HuH-7 (cell line): Measurements from ENCODE around the gene BTBD1.

ENCODE experiments used
- DNase-seq: peaks from one replicate; pipeline ENCODE4 v3.0.0; 2011; ENCODE audit warnings: low spot score

The BTBD1 gene

GRCh38 chr15:82993144-82993543 lies 73.9 kb downstream of the BTBD1 start:
- no peak for DNase-seq

GRCh38 chr15:82992436-82992998 lies 74.5 kb downstream of the BTBD1 start:
- DNase-seq = no peak

- DNase-seq = peak; percentile 45
These were observed 80.6 kb downstream of the BTBD1 start for GRCh38 chr15:82986442-82986780.

DNA sequence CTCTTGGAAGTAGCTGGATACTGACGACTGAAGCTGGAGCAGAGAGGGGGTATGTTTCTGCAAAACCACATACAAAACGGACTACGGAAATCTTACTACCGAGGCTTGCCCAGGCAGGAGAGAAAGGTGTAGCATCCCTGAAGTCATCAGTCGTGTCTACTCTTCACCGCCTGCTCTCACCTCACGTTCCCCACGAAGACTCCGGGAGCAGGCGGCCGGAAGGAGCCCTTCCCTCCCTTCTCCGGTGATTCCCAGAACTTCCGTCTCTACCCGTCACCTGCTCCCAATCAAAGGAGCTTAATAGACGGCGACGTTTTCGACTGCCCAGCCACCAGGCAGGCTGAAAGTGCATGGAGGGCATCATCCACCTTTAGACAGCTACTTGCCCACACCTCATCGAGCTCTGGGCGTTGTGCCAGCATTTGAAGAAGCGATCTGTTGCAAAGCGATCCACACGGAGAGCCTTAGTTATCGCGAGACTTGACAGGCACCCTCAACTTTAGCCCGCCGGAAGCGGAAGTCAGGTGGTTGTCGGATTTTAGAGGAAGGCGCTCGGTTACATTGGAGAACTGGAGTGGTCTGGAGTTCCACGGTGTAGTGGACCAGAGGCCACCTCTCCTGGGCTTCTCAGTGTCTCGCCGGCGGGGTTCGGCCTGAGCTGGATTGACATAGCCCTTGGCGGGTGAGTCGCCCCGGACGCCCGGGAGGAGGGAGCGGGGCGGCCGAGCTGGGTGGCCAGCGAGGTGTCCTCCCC lies 81.2 kb downstream of the BTBD1 start, which contains the start of gene RAMAC:
Gene RAMAC, plus strand, starts transcription at position 523 of the 754 bp plus-strand sequence. CDS start 2,809 bp downstream, outside the sequence.
- DNase-seq = peak; percentile 88

DNA sequence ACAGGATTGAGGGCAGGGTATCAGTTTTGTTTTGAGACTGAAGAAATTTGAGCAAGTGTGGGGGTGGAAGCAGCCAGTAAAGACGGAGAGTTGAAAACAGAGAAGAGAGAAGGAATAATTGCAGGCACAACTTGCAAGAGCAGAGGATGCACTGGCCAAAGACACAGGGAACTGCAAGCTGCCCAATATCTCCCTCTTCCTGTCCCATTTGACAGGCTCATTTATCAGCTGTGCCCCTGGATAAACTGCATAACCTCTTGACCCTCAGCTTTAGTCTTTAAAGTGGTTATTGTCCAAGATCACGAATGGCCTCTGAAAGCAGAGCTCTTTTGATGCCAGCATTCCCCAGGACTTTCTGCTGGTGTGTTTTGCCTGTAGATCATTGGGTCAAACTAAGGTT lies 86.1 kb downstream of the BTBD1 start:
- no peak for DNase-seq

DNA sequence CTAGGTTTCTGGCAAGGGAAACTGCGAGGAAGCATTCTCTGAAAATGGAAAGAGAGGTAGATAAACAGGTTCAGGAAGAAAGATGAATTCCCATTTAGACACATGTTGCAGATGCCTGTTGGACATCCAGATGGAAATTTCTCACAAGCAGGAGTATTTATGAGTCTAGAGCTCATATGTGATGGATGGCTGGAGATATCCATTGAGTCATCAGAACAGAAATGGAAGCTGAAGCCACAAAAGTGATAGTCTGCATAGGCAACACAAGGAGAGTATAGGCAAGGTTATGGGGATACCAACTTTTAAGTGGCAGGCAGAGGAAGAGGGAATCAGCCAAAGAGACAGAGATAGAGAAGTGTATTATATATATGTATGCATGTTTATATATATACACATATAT lies 87.3 kb downstream of the BTBD1 start:
- no peak for DNase-seq

GRCh38 chr15:82978438-82978837 lies 88.6 kb downstream of the BTBD1 start:
- no peak for DNase-seq

- DNase-seq = no peak
These were observed 90.0 kb downstream of the BTBD1 start for GRCh38 chr15:82977076-82977475.

- DNase-seq = no peak
These were observed 94.1 kb downstream of the BTBD1 start for GRCh38 chr15:82972990-82973389.

DNA sequence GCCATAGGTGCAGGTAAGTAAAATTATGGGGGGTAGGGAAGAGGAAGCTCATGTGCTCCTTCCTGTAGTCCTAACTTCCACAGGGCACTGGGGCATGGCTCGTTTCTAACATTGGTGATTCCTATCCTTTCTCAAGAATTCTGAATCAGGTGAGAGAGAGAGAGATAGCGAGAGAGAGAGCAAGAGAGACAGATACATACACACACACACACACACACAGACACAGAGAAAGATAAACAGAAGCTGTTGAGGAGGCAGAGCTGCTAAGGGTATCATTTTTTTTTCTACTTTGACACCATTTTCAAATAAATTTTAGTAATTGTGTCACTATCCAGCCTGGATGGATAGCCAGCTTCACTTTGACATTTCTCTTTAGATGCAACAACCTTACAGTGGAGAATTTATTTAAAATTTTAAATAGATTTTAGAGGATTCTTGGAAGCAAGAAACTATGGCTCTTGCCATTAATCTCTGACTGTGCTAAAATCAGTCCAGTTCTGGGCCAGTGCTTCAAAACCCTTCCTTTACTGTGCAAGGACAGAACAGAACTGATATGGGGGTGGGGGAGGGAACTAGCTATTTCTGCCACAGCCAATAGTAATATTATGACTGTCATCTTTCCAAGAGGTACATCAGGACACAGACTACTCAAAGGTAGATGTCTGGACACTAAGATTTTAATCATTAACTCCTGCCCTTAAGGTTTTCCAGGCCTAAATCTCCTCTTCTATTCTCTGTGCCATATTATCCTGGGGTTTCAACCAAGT lies 95.7 kb downstream of the BTBD1 start:
- no peak for DNase-seq

DNA sequence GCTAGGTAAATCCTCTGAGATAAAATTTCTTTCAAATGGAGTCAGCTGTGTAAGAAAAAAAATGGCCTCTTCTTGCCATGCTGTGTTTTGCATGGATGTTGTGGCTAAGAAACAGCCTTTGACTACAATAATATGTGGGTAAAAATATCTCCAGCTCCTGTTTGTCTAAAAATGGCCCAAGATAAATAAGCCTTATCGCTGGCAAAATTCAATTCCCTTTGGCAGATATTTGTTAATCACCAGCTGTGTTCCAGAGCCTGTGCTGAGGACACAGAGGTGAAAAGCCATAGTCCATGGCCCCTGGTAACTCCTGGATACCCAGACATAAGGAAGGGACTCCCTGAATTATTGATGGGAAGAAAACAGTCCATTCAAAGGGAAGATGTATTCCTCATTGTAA lies 96.4 kb downstream of the BTBD1 start:
- DNase-seq = no peak

GRCh38 chr15:82970078-82970686 lies 96.9 kb downstream of the BTBD1 start:
- DNase-seq = no peak

GRCh38 chr15:82969353-82969752 lies 97.7 kb downstream of the BTBD1 start:
- DNase-seq = no peak

DNA sequence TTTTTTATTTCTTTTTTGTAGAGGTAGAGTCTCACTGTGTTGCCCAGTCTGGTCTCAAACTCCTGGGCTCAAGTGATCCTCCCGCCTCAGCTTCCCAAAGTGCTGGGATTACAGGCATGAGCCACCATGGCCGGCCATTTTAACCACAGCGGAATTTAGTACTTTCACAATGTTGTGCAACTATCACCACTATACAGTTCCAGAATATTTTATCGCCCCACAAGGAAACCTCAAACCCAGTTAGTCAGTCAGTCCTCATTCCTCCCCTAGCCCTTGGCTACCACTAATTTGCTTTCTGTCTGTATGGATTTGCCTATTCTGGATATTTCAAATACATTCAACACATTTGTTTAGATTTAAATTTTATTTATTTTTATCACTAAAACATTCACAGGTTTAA lies 99.0 kb downstream of the BTBD1 start:
- no peak for DNase-seq

- no peak for DNase-seq
These were observed 100.4 kb downstream of the BTBD1 start for GRCh38 chr15:82966671-82967071.
